Pulmonary artery endothelial cell (primary cell): ENCODE measurements around the gene WSCD1. TPM values are rescaled to one million over a fixed set of nuclear protein-coding genes. Genes with fewer than 3 reads are reported as not detected.

Experiments used
- DNase-seq: peaks from one replicate; pipeline ENCODE4 v3.0.0-alpha.2; 2011; ENCODE audit warnings: low read depth, low spot score
- total RNA-seq: library from RNA; depleted of rRNA; stranded (reverse); fragments of >200 nt; gene quantifications from 2 replicates; pipeline ENCODE4 v1.2.3, GENCODE V29; 2014

WSCD1 gene
- total RNA-seq, 1 donor from 2014 or later: 49.5 TPM

DNA sequence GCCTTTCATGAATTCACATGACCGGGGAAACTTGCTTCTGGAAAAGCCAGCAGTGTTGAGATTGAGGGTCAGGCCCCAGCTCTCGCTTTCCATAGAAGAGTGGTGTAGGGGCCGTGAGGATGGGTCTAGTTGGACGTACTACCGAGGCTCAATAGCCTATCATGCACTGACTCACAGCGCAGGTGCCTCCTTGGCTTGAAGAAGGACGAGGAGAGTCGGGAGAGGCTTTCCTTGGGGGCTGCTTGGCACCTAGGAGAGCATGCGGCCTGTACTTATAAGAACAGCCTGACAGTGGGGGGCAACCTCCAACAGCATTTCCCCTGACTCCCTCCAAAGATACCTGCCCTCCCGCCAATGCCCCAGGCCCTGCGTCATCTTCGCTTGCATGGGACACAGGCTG lies 37.6 kb downstream of the WSCD1 start:
- DNase-seq: no peak

DNA sequence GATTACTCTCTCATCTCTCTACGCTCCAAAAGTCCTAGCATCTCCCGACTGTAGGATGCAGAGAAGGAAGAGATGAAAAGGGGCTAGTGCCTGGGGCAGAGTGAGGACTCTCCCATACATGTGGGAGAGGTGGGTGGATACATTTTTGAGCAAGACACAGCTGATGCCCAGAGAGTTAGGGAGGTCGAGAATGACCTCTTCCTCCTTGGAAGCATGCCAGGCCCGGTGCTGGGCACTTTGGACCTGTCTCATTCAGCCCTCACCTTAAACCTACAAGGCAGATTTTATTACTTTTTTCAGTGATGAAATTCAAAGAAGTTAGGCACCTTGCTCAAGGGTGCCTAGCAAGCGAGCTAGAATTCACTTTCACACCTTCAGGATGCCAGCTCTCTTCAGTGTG lies 38.2 kb downstream of the WSCD1 start:
- DNase-seq: no peak

DNA sequence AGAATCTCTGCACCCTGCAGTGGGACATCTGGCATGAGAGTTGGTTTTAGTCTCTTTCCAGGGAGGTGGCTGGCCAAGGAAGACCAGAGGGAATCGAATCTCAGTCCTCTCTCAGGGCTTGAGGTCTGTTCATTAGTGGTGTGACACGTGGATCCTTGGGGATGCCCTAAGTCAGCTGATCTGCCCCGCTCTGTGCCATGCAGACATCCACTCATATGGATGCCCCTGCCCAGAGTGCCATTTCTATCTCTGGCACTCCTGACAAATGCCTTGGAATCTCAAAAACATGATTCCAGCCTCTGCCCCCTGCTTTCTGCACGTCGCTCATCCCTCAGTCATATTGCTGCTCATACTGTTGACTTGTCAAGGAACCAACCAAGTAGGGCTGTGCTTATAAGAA lies 38.8 kb downstream of the WSCD1 start:
- no peak for DNase-seq

DNA sequence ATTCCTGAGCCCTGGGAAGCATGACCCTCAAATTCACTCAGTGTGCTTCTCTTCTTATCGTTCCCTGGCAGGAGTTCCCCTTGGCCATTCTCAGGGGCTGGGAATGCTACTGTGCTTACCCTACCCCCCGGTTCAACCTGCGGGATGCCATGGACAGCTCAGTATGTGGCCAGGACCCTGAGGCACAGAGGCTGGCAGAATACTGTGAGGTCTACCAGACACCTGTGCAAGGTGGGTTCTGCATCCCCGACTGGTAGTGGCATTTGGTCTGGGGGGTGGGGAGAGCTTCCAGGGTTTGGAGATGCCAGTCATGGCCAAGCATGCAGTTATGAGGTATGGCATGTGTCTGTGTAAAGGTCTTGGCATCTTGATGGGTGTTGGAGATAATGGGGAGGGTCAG lies 39.4 kb downstream of the WSCD1 start:
- DNase-seq: no peak

DNA sequence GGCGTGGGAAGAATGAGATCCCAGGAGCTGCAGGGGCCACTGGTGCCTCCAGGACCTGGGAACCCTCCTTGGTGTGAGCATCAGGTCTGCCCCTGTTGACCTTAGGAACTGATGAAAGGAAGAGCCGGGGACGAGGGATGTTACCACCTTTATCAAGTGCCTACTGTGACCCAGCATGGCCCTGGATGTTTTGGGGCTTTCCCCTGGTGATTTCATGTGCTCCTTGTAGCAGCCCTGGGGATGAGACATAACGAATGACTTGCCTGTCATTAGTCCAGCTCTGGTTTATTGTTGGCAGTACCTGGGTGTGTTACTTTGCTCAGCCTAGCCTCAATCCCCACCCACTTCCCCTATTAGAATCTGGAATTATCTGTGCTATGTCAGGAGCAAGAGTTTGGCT lies 39.9 kb downstream of the WSCD1 start:
- DNase-seq: no peak

DNA sequence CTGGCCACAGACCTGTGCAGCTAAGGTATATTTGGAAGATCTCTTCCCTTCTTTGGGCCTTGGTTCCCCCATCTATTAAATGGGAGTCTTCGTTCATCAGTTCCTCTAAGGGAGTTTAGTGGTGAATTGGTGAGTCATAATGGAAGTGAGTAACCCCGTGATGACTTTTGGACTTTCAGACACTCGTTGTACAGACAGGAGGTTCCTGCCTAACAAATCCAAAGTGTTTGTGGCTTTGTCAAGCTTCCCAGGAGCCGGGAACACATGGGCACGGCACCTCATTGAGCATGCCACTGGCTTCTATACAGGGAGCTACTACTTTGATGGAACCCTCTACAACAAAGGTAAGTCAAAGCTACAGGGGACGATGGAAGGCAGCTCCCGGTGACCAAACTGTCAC lies 40.4 kb downstream of the WSCD1 start:
- DNase-seq: peak; percentile 32

DNA sequence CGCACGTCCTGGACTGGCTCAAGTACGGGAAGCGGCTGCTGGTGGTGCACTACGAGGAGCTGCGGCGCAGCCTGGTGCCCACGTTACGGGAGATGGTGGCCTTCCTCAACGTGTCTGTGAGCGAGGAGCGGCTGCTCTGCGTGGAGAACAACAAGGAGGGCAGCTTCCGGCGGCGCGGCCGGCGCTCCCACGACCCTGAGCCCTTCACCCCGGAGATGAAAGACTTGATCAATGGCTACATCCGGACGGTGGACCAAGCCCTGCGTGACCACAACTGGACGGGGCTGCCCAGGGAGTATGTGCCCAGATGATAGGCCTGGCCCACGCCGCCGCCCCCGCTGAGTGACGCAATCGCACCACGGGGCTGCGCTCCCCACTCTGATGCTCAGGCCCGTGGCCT lies 50.2 kb downstream of the WSCD1 start:
- DNase-seq: no peak

DNA sequence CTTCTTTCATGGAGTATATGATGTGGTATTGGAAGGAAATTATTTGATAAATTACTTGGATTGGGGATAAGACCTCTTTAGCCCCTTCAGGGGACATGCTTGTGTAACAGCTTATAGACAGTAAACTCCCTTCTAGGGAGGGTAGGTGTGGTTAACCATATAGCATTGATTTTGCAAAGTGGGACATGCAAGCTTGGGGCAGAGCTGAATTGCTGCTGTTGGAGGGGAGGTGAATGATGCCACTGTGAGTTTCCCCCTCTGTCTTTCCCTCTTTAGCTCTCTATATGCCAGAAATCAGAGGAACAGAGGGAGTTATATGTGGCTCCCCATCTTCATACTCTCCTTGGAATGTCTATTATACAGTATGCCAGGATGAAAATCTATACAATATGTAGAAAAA lies 54.7 kb downstream of the WSCD1 start:
- DNase-seq: no peak

DNA sequence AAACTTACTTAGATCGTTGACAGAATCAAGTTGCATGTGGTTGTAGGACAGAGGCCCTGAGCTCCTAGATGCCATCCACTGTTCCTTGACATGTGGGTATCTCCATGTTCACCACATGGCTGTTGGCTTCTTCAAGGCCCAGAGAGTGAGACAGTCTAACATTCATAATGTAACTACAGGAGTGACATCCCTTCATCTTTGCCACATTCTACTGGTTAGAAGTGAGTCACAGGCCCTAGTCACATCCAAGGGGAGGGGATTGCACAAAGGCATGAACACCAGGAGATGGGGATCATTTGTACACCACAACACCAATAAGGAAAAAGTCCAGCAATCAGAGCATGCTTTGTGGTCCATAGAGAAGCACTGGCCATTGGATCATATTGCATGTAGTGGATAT lies 56.6 kb downstream of the WSCD1 start:
- no peak for DNase-seq

DNA sequence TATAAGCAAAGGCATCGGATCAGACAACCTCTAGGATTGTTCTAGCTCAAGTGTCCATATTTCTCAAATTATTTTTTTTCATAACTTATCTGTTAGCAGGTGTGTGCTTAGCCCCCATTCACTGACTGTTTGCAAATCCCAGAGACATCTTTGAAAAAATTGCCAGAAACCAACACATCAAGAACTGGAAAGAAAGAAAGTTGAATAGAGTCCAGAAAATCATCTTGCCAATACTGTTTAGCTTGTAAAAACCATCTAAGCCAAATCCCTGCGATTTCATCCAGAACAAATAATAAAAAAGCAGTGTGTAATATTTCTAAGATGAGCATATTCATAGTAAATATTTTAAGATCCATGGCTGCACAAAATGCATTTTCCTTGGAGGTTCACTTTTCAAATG lies 64.5 kb downstream of the WSCD1 start:
- DNase-seq: no peak

DNA sequence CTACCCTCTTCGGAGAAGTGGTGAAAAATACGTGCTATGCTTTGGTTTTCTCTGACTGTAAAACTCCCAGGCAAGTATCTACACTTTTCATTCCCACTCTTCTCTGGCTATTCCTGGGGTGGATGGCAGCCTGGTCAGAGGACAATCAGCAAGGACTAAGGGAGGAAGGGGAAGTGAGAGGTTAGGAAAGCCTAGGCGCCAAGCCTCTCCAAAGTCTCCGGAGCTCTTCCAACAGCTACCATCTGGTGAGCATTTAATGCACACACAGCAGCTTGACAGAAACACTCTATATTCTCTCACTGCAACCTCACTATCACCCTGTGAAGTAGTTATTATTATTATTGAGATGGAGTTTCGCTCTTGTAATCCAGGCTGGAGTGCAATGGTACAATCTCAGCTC lies 65.1 kb downstream of the WSCD1 start:
- no peak for DNase-seq

DNA sequence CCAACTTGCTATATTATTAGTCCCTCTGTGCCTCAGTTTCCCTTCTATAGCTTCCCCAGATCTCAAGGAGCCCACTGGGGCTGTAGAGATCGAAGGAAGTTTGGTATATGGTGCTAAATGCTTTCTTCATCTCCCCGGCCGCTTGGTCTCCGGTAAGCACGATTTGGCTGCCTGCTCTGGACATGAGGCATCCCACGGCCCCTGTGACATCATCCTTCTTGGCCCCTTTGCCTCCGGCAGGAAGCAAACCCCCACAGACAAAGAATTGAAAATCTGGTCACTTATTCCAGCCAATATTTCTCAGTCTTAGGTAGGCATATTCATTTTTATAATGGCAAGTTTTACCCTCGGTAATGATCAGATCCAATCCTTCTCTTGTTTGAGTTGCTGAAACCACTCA lies 65.8 kb downstream of the WSCD1 start:
- no peak for DNase-seq

DNA sequence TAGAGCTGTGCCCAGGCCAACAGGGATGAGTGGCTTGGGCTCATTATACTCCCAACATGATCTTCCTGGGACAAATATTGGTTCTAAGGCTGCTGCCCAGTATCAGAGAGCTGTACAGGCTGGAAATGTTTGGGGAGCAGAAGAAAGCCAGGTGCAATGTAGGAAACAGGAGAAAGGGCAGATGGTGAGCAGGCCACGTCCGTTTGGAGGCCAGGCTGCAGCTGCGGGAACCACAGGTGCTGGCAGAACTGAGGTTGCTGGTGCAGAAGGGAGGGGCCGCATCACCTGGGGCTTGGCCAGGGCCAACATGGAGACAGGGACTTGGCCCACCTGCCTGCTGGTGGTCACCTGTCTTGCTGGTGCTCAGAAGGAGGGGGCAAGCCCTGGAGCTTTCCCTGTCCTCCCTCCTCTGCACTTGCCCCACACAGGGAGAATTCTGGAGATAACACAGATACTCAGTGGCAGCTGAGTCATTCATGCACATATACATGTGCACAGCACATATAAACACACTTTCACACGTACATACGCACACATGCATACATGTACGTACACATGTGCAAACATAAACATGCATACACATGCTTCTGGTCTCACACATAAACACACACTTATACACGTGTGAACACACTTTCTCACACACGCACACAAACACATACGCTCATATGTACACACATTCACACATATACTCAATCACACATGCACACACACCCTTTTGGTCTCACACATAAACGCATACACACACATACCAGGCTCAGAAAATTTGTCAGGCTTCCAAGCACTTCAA lies 67.7 kb downstream of the WSCD1 start:
- DNase-seq: no peak

DNA sequence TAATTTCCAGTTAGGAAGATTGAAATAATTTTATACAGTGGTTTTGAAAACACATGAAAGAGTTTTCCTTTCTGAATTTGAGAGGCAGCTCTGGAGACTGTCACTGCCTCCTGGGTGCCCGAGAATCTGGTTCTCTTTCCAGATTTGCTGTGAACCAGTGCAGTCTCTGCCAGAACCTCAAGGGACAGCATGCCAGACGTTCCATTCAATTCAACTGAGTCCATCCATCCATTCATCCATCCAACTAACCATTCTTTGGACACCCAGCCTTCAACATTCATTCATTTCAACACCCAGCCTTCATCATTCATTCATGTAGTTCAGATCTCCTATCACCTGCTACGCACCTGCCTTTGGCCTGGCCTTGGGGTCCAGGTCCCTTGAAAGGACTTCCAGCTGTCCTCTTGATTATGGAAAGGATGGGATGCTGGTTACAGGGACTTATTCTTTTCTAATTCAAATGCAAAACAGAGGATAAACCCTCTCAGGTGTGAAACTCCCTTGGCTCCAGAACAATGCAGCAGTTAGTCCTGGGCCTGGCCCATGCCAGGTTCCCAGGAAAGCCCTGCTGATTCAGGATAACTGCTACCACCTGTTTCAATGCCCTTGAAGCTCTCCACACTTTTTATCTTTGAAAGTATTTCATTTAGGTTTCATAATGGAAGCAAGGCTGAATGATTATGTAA lies 68.7 kb downstream of the WSCD1 start:
- DNase-seq: no peak

DNA sequence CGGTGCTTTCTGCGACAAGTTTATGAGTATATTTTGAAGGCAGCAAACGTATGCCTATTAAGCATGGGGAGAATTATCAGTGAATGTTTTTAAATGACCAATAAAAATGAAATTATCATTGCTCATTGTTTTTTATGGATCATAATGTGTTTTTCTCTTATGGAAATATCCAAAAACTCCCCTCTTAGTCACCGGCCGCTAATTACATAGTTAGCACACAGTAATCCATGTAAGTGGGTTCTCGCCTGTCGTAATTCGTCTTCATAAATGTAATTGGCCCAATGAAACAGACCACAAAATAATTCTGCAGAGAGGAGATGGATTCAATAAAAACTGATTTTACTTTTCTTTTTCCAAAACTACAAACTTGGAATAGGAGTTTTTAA lies 69.3 kb downstream of the WSCD1 start:
- DNase-seq: no peak

DNA sequence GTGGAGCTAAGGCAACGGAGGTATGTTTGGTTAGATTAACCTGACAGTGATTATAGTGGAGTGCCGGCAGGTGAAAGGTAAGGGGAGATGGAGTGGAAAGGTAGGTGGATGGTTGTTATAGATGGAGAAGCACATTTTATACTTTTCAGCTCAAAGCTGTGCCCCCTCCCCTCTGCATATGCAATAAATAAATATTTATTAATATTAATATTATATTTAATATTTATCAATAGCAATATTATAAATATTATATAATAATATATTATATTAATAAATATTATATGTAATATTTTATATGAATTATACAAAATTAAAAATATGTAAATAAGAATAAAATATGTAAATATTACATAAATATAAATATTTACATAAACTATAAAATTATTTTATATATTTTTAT lies 70.0 kb downstream of the WSCD1 start:
- no peak for DNase-seq

DNA sequence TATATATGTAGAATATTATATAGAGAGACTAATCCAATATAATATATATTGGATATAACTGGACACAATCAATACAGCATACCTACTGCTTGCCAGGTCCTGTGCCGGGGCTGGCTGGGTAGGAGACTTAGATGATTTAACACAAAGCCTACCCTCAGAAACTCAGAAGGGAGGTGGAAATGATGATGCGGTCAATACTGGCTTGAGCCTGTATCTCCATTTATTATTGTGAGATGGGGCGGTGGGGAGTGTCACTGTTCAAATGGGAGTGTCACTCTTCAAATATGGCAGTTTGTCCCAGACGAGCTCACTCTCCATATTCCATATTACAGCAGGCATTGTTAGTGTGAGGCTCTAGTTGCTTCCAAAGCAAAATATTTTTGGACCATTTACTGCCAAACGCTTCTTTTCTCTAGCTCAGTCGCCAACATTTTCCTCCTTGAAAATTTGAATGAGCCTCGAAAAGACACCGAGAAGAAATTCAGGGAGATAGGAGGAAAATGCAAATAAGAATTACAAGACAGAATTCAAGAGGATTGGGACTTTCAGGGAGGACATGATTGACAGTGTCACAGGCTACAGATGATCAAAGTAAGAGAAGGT lies 70.7 kb downstream of the WSCD1 start:
- no peak for DNase-seq

DNA sequence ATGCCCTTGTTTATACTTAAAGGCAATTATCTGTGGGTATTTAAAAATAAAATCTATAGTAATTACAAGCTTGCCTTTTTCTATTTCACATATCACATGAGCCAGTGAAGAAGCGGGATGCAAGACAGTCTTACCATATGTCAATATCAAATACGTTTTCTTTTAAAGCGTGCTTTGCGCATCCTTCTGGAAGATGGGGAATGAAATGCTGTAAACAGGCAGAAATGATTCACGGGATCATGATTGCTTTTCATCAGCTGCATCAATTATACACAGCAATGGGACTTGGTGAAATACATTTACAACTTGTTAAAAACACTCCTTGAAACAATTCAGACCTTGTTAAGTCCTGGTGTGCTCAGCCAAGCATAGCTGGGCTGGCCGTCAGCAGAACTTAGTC lies 72.5 kb downstream of the WSCD1 start:
- DNase-seq: no peak

DNA sequence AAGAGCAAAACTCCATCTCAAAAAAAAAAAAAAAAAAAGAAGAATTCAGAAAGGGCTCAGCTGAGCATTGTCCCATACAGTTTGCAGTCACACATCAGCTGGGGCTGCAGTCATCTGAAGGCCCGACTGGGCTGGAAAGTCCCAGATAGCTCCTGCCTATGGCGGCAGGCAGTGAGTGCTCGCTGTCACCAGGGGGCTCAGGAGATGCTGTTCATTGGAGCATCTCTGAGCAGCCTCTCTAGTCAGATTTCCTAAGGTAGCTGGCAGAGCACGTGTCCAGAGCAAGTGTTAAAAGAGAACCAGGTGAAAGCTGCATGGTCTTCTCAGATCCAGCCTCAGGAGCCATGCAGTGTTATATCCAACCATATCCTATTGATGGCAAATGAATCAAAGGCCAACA lies 75.8 kb downstream of the WSCD1 start:
- DNase-seq: no peak

DNA sequence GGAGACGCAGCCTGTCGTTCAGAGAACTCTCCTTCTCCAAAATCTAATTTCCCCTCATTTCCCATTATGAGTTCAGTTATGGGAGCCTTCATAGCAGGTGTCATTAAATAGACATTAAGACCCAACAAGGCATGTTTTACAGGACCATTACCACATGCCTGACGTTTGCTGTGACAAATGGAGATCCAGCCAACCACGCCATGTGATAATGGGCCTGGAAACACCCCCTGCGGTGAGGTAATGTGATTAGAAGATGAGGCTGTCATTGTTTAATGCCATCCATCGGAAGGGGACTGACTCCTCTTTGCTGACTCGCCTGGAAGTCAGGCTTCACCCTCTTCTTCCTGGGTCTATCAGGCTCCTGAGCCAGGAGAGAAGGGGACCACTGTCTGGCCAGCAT lies 76.9 kb downstream of the WSCD1 start:
- DNase-seq: no peak

DNA sequence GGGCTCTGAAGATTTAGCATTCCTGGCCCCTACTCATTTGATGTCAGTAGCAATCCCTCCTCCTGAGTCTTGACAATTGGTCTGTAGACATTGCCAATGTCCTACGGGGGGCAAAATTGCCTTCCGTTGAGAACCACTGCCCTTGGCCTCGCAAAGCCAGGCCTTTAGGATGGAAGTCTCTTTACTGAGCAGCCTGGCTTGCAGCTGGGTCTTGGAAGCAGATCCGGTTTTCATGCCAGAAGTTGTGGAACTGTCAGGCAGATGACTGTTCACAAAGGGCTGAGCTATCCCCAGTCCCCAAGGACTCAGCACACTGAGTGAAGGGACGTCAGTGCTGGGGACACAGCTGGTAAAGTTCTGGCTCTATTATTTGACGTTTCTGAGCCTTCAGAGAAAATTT lies 83.2 kb downstream of the WSCD1 start:
- no peak for DNase-seq

DNA sequence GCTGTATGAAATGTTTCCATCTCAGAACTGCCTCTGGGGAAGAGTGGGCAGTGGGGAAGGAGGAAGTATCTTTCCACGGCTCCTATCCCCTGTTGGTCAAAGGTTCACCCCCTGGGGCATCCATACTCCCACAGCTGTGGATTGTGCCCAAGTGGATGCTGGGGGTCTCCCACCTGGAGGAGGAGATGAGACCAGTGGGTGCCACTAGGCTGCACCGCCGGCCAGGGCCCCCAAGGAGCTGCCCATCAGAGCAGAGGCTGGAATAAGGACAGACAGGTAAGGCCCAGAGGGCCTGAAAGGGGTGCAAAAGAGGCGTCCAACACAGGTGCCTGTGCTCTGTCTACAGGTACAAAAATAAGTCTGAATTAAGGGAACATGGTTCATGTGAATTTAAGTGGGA lies 87.5 kb downstream of the WSCD1 start:
- no peak for DNase-seq
